ENCODE data around the gene HDAC11.
"Not testable (repeated sequence)": the region's sequence is repeated elsewhere in the genome, so short reads cannot be mapped to it uniquely, and the experiment has no call there.

HDAC11 gene

DNA sequence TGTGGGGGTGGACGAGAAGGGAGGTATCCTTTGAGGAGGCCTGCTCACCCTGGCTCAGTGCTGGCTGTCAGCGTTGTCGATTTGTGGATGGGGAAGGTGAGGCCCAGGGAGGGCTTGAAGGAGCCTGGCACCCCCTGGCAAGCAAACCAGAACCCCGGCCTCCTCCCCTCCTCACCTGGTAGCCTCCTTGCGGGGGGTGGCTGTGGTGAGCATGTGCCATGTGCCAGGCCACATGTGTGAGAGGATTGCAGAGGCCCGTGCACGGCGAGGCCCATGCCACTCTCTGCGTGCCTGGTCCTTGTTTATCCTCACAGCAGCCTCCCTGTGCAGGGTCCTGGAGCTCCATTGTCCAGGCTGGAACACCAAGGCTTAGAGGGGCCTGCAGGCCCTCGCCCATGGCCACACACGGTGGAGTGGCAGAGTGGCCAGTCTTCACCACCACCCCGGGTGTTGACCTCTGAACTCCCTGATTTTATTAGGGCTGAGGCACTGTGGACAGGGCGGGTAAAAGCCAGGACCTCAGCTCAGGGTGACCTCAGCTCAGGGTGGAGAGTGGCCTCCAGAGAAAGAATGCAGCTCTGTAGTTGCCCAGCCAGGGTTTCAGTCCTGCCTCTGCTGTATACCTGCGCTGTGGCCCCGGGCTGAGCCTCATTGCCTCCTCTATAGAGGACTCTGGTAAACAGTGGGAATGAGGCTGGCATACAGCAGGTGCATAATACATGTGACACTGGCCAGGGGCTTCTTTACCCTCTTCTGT, 29.1 kb downstream of the HDAC11 start:
- no peak for DNase-seq

DNA sequence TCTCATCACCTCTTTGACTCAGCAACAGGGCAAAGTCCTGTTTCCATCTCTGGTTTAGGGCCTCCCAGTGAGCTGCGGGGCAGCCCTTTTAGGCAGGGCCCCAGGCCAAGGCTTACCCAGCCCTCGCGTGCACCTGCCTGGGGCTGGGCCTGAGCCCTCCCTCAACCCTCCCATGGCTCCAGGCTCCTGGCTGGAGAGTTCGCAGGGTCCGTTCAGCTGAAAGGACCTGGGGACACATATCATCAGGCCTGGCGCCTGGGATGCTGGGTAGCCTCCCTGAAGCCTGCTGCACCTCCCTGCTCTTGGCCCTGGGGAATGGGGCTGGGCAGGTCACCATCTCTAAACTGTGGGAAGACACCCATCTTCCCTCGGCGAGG, 29.7 kb downstream of the HDAC11 start:
- DNase-seq: no peak

DNA sequence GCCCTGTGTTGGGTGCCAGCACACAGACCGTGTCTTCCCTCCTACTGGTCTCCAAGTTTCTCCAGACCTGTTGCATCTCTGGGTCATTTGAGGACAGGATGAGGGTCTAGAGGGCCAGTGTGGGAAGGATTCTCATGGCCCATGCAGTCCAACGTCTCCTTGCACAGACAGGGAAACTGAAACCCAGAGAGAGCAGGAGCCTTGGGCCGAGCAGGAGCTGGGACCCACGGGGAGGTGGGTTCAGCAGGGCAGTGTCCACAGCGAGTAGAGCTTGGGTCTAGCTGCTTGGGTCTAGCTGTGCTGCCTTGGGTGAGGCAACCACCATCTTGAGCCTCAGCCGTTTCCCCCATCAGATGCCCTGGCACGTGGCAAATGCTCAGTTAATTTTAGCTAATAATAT, 32.3 kb downstream of the HDAC11 start:
- DNase-seq: no peak

DNA sequence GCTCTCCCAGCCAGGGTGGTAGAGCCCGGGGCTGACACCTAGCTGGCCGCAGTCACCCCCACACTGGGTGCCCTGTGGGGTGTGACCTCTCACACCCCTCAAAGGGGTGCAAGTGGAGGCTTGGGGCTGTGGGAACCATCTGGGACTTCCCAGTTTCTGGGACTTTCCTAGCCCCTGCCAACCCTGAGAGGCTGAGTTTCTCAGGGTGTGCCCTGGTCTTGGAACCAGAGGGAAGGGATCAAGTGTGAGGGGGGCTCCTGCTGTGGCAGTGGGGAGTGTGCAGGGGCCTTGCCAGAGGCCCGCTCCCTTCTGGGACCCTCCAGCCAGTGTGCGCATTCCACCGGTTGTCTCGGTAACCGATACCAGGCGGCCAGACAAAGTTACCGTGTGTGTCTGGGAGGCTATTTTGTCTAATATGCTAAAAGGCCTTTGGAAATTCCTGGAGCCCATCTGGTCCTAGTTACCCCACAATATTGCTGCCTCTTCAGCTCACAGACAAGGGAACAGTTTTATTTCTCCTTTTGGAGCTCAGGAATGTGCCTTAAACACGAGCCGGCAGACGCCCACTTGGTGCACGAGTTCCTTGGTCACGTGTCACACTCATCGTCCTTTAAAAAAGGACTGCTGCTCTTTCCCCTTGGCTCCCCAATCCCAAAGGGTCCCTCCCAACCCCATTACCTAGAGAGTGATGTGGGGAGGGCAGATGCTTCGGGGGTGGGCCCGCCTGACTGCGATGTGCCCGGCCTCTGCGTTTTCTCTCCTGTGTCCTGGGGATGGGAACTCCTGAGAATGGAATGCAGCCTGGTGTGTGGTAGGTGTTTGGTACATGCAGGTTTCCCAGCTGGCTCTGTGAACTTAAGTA, 33.2 kb downstream of the HDAC11 start:
- no peak for DNase-seq

DNA sequence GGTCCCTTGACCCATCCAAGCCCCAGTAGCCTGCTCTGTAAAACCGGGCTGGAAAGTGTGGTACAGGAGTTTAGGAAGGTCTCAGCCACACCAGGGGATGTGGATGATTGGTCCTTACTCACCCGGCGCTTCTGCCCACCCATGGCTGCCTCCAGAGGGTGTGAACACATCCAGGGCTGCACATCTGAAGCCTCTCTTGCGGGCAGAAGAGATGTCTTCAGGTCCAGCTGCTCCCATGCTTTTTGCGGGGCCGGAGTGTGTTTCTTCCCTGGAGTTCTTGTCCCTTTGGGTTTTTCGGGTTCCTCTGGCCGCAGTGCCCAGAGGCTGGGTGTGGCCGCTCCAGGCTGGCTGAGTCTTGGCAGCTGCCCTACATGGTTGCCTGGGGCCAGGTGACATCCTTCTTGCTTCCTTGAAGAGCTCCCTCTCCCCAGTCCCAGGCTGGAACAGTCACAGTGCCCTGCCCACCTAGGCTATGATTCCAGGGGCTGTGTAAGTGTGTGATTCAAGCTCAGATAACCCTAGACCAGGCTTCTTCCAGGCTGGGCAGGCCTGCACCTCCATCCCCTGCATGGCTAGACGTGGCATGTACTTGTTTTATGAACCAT, 33.9 kb downstream of the HDAC11 start:
- no peak for DNase-seq

DNA sequence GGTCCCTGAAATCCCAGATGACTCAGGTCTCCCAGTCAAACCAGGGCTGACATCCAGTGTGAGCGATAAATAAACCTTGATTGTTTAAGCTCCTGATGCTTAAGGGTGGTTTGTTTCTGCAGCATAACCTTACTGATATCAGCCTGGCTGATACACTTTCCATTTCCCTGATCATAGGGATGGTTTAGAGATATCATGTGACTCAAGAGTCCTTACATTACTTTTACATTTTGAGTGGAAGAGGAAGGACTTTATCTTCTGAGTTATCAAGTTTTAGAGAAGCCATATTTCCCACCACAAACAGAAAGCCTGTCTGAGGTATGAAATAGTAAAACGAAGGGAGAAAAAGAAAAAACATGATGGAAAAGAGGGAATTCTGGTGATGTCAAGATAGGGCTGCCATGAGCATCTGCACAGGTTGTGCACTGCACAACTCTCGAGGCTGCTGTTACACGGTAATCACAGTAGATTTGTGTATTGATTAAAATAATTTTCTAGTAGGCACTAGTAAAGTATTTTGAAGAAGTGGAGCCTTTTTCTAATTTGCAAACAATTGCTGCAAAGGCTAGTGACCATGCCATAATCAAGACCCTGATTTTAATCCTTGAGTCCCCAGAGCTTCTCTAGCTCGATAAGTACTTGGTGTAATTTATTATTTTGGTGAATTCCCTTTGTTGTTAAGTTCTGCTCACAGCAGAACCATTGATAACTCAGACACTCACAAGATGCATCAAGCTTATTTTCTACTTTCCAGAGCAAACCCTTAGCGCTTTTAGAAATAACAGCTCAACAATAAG, 34.7 kb downstream of the HDAC11 start:
- no peak for DNase-seq

DNA sequence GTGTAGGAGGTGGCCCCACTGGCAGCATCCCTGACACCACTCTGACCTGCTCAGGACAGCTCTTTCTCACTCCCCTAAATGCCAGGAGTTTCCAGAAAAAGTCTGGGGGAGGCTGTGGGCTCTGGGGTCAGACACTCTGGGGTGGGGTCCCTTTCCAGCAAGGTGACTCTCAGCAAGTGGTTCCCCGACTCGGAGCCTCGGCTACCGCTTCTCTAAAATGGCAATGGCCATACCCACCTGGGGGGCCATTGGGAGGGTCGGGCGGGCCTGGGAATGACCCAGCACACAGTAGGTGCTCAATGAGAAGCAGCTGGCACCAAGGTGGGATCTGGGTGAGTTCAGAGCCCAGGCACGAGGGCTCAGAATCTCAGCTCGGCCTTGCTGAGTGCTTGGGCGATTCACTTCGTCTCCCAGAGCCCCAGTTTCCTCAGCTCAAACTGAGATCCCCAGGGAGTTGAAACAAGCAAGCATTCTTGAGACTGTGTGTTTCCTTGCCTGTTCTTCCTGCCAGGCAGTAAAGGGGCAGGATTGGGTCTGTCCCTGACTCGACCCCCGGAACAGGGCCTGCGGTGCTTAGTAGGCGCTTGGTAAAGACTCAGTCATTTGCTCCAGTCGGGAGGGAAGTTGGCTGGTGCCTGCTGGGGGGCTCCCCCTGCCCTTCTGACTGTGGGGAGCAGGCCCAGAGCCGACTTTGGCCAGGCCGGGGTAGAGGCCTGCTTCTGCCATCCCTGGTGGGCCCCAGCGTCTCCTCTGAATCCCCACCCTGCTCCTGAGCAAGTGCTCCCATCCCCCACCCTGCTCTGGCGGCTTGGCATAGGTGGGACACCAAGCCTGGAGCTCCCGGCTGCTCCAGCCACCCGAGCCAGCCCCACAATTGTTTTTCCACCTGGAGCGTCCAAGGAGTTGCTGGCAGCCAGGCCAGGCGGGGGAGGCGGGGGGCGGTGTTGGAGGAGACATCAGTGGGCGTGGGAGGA, 36.0 kb downstream of the HDAC11 start:
- DNase-seq: no peak

DNA sequence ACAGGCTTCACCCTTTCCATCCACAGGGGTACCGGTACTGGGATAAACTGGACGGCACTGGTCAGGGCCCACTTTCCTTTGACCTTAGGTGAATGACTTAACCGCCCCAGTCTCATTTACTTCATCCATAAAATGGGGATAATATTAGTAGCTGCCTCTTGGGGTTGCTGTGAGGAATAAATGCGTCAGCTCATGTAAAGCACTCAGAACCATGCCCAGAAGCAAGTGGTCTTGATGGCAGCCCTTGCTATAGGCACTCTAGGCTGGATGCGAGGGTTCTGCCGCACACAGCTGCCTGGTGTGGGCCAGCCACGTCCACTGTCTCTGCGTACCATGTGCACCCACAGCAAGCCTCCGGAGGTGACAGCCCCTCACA, 36.6 kb downstream of the HDAC11 start:
- DNase-seq: no peak

DNA sequence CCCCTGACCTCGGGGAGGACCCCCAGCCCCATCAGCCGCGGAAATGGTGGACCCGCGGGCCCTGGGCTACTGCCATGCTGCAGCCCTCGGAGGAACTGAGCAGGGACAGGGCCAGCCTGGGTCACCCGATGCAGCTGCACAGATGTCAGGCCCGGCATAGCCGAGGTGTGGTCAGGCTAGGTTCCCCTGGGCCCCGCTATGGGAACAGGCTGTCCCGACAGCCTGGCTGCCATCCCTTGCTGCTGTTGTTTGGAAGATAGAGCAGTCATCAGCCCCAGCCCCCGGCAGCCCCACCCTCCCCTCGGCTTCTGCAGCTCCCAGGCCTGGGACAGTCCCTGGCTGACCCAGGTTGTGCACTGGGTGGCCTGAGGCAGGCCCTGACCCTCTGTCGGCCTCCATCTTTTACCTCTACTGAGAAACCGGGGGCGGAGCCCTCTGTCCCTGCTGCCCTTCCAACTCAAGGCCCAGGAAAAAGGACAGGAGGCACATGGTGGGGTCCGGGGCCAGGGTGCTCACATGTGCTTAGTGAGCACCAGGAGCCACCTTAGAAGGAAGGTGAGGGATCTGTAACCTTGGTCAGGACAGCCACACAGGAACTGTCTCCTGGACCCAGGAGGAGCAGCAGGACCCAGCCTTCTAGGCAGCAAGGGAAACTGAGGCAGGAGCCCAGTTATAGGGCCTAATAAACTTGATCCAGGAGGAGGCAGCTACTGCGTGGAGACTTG, 37.3 kb downstream of the HDAC11 start:
- DNase-seq: no peak

DNA sequence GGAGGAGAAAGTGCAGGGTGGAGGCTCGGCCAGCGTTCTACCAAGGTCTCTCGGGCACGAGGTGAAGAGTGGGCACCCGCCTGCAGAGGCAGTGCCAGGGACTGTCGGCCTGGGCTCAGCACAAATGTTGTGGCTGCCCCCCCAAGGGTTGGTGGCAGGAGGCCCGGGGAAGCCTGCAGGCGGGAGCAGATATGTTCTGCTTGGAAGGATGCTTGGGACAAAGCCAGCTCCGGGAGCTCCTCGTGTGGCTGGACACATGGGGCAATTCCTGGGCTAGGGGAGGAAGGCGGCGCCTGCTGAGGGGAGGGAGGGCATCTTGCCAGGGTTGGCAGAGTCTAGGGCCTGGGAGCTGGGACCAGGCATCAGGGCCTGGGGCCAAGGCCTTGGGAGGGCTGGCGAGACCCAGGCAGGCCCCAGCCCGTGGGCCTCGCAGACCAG, 38.4 kb downstream of the HDAC11 start:
- DNase-seq: no peak

DNA sequence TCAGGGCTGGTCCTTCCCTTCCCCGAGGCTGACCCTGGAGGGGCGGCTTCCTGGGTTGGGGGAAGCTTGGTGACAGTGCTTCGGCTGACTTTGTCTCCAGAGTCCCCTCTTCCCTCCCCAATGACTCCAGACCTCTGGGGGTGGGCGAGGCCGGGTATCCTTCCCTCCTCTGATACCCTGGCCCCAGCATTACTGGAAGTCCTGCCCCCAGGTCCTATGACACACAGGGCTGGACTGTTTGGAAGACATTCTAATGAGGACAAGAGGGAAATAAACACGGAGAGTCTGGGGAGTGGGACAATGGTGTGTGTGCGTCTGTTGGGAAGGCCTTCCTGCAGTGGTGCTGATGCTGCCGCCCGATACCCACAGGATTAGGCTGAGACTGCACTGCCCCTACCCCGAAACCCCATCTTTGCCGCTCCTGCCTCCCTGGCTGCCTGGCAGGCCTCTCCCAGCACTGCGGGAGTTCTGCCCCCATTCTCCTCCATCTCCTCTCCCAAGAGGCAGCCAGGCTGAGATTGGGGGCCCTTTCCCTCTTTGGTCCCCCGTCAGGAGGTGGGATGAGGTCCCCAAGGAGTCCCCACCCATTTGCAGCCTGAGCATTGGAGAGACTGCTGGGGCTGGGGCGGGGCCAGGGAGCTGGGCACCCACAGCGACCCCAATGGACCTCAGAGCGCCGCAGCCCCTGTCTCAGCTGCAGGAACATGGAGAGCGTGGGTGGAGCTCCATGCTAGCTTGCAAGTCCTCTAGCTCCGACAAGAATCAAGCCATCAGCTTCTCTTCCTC, 39.1 kb downstream of the HDAC11 start:
- DNase-seq: no peak

DNA sequence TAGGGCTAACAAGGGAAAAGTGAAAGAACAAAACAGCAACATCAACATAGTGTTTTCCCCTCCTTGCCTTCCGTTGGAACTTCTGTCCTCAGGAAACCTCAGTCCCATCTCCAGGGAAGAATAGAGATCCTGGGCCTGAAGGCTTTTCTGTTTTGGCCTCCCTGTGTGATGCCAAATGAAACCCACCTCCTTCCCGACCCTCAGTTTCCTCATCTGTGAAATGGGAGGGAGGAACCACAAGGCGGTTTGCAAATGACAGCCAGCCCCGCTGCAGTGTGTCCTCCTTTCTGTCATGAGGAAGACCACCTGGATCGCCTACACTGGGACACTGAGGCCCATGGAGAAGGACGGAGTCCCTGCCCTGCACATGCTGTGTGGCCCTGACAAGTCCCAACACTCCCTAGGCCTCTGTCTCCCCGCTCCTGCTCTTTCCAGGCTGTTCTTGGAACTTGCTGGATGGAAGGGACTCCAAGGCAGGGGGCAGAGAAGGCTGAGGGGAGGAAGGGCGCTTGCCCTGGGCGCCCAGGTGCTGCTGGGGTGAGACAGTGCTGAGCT, 40.3 kb downstream of the HDAC11 start:
- no peak for DNase-seq

DNA sequence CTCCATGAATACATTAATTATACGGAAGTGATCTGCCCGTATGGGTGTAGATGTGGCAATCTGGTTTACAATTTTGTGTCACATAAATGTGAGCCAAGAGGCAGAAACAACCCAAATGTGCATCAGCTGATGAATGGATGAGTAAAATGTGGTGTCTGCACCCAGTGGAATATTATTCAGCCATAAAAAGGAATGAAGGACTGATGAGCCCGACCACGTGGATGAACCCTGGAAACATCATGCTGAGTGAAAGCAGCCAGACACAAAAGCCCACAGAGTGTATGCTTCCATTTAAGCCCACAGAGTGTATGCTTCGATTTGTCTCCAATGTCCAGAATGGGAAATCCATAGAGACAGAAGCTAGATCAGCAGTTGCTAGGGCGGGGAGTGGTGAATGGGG, 41.2 kb downstream of the HDAC11 start:
- no peak for DNase-seq

DNA sequence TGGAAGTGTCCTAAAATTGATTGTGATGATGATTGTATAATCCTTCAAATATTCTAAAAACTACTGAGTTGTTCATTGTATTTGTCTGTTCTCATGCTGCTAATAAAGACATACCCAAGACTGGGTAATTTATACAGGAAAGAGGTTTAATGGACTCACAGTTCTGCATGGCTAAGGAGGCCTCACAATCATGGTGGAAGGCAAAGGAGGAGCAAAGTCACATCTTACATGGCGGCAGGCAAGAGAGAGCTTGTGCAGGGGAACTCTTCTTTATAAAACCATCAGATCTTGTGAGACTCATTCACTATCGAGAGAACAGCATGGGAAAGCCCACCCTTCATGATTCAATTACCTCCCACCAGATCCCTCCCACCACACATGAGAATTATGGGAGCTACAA, 41.6 kb downstream of the HDAC11 start:
- DNase-seq: not testable (repeated sequence)

DNA sequence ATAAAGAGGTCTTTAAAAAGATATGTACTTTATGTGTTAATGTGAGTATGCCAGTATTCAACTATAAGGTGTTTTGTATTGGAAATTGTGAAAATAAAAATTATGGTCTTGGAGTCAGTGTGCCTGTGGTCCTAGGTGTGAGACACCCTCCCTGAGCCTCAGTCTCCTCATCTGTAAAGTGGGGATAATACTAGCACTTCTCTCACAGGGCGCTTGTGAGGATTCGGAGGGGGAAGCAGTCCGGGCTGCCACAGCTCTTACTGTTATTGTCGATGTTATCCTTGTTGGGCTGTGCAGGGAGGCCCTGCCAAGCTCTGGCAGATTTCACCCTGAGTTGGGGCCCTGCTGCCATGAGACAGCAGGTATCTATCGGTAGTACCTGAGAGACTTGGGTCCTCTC, 42.1 kb downstream of the HDAC11 start:
- DNase-seq: no peak

DNA sequence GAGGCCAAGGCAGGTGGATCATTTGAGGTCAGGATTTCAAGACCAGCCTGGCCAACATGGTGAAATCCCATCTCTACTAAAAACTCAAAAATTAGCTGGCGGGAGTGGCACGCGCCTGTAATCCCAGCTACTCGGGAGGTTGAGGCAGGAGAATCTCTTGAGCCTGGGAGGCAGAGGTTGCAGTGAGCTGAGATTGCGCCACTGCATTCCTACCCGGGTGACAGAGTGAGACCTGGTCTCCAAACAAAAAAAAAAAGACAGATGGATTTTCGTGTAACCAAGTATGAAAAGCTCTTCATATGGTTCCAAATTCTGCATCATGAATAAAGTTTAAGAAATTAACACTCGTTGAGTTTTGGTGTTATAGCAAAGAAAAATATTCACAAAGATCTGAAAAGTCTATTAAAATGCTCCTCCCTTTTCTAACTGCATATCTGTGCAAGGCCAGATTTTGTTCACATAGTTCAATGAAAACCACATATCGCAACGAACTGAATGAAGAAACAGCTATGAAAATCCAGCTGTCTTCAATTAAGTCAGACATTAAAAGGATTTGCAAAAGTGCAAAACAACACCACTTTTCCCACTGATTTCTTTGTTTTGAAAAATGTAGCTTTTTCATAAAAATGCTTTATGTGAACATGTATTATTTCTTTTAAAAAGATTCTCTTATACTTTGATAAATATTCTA, 45.0 kb downstream of the HDAC11 start:
- no peak for DNase-seq

DNA sequence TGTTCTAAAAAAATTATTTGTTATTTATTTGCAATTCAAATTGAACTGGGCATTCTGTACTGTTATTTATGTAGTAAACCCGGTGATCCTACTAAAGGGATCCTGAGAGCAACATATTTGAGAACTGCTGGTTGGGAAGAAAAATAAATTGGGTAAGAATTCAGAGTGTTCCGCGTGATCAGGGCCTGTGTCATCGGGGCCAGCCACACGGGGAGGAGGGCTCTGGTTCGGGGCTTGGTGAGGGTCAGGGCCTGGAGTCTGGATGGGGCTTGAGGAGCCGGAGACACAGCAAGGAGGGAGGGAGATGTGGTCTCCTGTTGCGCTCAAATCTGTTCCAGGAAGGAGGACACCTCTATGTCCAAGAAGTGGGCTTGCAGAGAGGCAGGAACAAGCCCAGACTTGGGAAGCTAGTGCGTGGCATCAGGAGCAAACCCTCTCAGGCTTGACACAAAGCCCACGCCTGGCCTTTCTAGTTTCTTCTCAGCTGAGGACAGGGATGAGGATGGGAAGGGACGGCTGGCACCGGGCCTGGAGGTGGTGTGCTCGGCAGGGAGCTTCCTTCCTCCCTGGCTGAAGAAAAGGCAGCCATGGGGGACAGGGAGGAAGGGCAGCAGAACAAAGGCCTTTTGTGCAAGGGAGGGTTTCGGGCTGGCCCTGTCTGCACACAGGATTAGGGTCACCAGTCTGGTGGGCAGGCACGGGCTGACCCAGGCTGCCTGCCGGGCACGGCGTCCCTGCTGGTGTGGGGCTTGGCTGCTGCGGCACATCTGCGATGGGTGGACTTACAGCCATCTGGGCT, 45.9 kb downstream of the HDAC11 start:
- no peak for DNase-seq

DNA sequence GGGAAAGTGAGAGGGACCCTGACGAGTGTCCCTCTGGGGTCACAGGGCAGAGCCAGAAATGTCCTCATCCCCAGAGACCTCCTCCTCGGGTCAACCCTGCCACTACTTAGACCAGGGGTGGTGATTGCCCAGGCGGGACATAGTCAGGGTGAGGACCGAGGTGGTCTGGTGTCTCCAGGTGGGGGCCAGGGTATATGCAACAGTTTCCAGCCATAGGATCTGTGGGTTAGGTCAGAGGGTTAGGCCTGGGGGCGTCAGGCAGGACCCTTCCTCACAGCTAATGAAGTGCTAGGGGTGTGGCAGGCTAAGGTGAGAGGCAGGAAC, 46.5 kb downstream of the HDAC11 start:
- DNase-seq: no peak

Data from NCI-H1417 treated with DMSO at 0.1 percent for 48 hours (cell line).